ENCODE data around the gene INPP5D.

DNA sequence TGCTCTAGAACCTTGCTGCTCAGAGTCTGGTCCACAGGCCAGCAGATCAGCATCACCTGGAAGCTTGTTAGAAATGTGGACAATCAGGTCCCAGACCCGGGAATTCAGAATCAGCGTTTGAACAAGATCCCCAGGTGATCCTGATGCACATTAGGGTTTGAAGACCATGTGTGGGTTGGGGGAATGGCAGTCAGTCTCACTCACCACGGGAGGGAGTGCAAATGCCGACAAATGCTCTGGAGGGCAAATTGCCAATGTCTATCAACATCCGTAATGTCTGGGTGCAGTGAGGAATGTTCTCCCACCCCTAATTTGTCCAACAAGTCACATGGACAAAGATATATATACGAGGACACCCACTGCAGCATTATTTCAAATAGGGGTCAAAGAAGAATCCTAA is 34.5 kb downstream of the INPP5D start:
- TF ChIP-seq POLR2A (IDR thresholded peaks at IDR 0.05) = no peak
- TF ChIP-seq, protein P1, sequence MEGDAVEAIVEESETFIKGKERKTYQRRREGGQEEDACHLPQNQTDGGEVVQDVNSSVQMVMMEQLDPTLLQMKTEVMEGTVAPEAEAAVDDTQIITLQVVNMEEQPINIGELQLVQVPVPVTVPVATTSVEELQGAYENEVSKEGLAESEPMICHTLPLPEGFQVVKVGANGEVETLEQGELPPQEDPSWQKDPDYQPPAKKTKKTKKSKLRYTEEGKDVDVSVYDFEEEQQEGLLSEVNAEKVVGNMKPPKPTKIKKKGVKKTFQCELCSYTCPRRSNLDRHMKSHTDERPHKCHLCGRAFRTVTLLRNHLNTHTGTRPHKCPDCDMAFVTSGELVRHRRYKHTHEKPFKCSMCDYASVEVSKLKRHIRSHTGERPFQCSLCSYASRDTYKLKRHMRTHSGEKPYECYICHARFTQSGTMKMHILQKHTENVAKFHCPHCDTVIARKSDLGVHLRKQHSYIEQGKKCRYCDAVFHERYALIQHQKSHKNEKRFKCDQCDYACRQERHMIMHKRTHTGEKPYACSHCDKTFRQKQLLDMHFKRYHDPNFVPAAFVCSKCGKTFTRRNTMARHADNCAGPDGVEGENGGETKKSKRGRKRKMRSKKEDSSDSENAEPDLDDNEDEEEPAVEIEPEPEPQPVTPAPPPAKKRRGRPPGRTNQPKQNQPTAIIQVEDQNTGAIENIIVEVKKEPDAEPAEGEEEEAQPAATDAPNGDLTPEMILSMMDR (IDR thresholded peaks at IDR 0.05) = no peak
